ENCODE measurements around the gene KCNQ5.

KCNQ5 gene

DNA sequence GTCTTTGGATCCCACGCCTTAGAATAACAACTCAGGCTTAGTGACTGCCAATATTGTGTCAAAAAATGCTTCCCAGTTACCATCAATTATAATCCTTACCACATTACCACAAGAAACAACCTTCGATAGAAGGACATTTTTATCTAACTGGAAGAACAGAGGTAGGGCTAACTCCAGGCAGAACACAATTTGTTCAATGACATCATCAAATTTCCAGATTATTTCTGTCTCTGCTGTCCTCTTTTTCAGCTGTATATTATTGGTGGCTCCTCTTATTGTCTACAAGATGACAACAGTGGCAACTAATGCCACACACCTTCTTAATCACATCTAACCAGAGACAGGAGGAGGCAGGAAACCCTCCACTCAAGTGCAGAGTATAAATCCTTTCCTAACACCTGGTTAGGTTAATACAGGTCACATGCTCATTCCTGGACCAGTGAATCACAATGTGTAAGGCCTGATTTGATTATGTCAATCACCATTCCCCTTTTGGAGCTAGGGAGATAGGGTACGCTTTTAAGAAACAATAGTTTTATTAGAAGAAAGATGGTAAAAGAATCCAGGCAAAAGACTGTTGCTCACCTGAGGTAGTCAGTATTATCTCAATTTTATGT lies 585.5 kb downstream of the KCNQ5 start:
- H3K4me1 ChIP-seq (ENCODE audit: low read length) = no peaks in the 10 kb centered on the region
- H3K9ac ChIP-seq (ENCODE audit: low read length) = no peak overlapping the region
- no peak overlapping the region for H3K4me3 ChIP-seq (ENCODE audit: low read length)
- H3K36me3 ChIP-seq (replicated peaks; ENCODE audit: low read depth, low read length) = no peaks in the 10 kb centered on the region
- no peaks in the 10 kb centered on the region for H4K20me1 ChIP-seq (ENCODE audit: insufficient read depth, low read length)
- no peak overlapping the region for H3K4me2 ChIP-seq (ENCODE audit: low read length)
- H2AFZ ChIP-seq (ENCODE audit: low read depth, low read length) = no peak overlapping the region
- no peaks in the 10 kb centered on the region for H3K79me2 ChIP-seq (ENCODE audit: low read length)
- H3K27me3 ChIP-seq (ENCODE audit: low read depth, low read length) = no peaks in the 10 kb centered on the region
- no peak overlapping the region for H3K27ac ChIP-seq (ENCODE audit: low read length)
- TF ChIP-seq EZH2phosphoT487 (IDR thresholded peaks at IDR 0.05; ENCODE audit: low read depth) = no peak
- TF ChIP-seq CTCF (IDR thresholded peaks at IDR 0.05; ENCODE audit: low read depth, low read length) = no peak
- H3K9me3 ChIP-seq (ENCODE audit: insufficient read depth, low read length) = no peaks in the 10 kb centered on the region

DNA sequence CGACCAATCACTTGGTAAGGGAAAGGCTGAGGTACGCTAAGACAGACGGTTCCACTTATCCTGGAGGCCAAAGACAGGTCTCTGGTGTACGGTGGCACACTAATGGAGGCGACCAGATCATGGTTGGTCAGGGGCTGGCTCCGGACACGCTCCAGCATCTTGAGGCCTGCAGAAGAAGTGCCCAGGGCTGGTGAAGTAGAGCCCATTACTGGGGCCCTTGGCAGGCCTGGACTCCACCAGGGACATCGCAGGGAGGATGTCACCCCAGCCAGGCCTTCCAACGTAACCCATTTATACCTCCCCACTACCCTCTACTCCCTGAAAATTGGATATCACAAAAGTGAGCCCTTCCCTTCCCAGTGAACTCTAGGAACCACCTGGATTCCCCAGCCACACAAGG lies 587.3 kb downstream of the KCNQ5 start:
- TF ChIP-seq EZH2phosphoT487 (IDR thresholded peaks at IDR 0.05; ENCODE audit: low read depth) = no peak
- TF ChIP-seq CTCF (IDR thresholded peaks at IDR 0.05; ENCODE audit: low read depth, low read length) = no peak
- no peaks in the 10 kb centered on the region for H4K20me1 ChIP-seq (ENCODE audit: insufficient read depth, low read length)
- H3K27ac ChIP-seq (ENCODE audit: low read length) = no peak overlapping the region
- H3K4me2 ChIP-seq (ENCODE audit: low read length) = no peak overlapping the region
- no peaks in the 10 kb centered on the region for H3K4me1 ChIP-seq (ENCODE audit: low read length)
- H2AFZ ChIP-seq (ENCODE audit: low read depth, low read length) = no peak overlapping the region
- H3K27me3 ChIP-seq (ENCODE audit: low read depth, low read length) = no peaks in the 10 kb centered on the region
- no peak overlapping the region for H3K9ac ChIP-seq (ENCODE audit: low read length)
- H3K36me3 ChIP-seq (replicated peaks; ENCODE audit: low read depth, low read length) = no peaks in the 10 kb centered on the region
- H3K9me3 ChIP-seq (ENCODE audit: insufficient read depth, low read length) = no peaks in the 10 kb centered on the region
- H3K4me3 ChIP-seq (ENCODE audit: low read length) = no peak overlapping the region
- no peaks in the 10 kb centered on the region for H3K79me2 ChIP-seq (ENCODE audit: low read length)

GRCh38 chr6:73216859-73217258 lies 595.0 kb downstream of the KCNQ5 start:
- Histone ChIP-seq H4K20me1 (ENCODE audit: insufficient read depth, low read length) (no peaks in the 10 kb centered on the region), H2AFZ (ENCODE audit: low read depth, low read length) (no peak overlapping the region), H3K27me3 (ENCODE audit: low read depth, low read length) (no peaks in the 10 kb centered on the region), H3K9me3 (ENCODE audit: insufficient read depth, low read length) (no peaks in the 10 kb centered on the region), H3K4me3 (ENCODE audit: low read length) (no peak overlapping the region), H3K4me2 (ENCODE audit: low read length) (no peak overlapping the region), H3K27ac (ENCODE audit: low read length) (no peak overlapping the region), H3K79me2 (ENCODE audit: low read length) (no peaks in the 10 kb centered on the region), H3K9ac (ENCODE audit: low read length) (no peak overlapping the region), H3K4me1 (ENCODE audit: low read length) (no peaks in the 10 kb centered on the region), H3K36me3 (replicated peaks; ENCODE audit: low read depth, low read length) (no peaks in the 10 kb centered on the region)
- TF ChIP-seq CTCF (IDR thresholded peaks at IDR 0.05; ENCODE audit: low read depth, low read length) (no peak), EZH2phosphoT487 (IDR thresholded peaks at IDR 0.05; ENCODE audit: low read depth) (no peak)

DNA sequence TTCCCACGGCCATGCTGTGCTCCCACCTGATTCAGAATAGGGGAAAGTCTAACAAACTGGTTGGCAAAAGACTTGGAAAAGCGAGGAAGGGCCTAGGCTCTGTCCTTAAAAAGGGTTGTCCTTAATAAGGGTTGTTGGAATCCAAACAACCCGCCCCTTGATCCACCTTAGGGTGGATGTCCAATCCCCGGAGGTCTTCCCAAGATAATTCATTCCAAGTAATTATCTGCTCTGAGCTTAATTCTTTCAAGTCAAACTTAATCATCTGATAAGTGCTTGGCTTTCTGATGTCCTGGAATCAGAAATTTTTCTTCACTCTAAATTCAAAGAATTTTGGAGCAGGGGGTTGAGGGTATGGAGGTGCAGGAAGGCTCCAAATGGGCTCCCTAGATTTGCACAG lies 603.5 kb downstream of the KCNQ5 start, which contains the start of gene KHDC1L:
Gene KHDC1L (minus strand): TSS at position 101 of the 400 bp plus-strand sequence. CDS start 88 bp downstream, at position 13.
- no peak within 1 kb of the TSS for H3K9ac ChIP-seq (ENCODE audit: low read length)
- no peak within 1 kb of the TSS for H2AFZ ChIP-seq (ENCODE audit: low read depth, low read length)
- no peaks in the 10 kb centered on the region for H3K36me3 ChIP-seq (replicated peaks; ENCODE audit: low read depth, low read length)
- no peaks in the 10 kb centered on the region for H3K79me2 ChIP-seq (ENCODE audit: low read length)
- 0 out of 2 replicates have a peak, but pooled peaks cover 3% of the 10 kb centered on the region for H3K4me1 ChIP-seq (ENCODE audit: low read length)
- H3K9me3 ChIP-seq (ENCODE audit: insufficient read depth, low read length) = no peaks in the 10 kb centered on the region
- no peaks in the 10 kb centered on the region for H3K27me3 ChIP-seq (ENCODE audit: low read depth, low read length)
- H4K20me1 ChIP-seq (ENCODE audit: insufficient read depth, low read length) = no peaks in the 10 kb centered on the region
- no peak within 1 kb of the TSS for H3K4me2 ChIP-seq (ENCODE audit: low read length)
- H3K27ac ChIP-seq (ENCODE audit: low read length) = no peak within 1 kb of the TSS
- no peak within 1 kb of the TSS for H3K4me3 ChIP-seq (ENCODE audit: low read length)
- TF ChIP-seq EZH2phosphoT487 (IDR thresholded peaks at IDR 0.05; ENCODE audit: low read depth) = no peak
- no peak for TF ChIP-seq CTCF (IDR thresholded peaks at IDR 0.05; ENCODE audit: low read depth, low read length)
